Stimulated activated naive CD4-positive, alpha-beta T cell (primary cell): ENCODE data around the gene PNPLA7.
"Not testable (repeated sequence)": the region's sequence is repeated elsewhere in the genome, so short reads cannot be mapped to it uniquely, and the experiment has no call there.

Experiments used
- DNase-seq, 6 experiments: peaks; one replicate each; lab custom pipeline; 2025; lab: John Stamatoyannopoulos, UW

Gene PNPLA7

DNA sequence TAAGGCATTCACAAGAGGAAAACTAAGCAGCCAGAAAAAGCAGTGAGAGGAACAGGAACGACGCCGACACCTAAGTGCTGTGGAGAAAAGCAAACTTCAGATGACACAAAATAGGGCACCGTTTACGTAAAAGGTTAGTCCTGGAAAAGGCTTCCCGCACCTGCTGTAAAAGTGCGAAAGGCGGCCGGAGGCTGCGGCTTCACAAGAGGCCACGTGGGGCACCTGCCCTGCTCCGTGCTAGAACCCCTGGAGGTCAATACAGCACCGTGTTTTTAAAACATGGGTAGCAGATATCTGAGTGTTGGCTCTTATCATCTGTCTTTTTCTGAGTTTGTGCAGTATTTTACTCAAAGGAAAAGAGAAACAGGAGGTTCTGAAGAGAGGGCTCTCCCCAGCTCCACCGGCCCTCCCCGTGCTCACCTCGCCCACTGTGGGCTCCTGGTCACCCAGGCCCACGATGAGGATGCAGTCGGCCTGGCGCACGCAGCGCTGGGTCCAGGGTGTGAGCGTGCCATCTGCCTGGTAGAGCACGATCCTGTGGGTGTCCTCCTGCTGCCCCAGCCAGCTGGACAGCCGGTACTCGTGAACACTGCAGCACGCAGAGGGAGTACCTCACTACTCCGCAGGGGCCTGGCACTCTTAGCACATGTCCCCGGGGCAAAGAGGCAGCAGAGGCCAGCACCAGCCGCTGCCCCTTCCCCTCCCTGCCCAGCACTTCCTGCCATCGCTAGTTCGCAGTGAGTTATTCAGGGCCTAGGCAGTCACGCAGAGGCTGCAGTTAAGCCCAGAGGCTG, 70.1 kb downstream of the PNPLA7 start:
- DNase-seq, result no peak

DNA sequence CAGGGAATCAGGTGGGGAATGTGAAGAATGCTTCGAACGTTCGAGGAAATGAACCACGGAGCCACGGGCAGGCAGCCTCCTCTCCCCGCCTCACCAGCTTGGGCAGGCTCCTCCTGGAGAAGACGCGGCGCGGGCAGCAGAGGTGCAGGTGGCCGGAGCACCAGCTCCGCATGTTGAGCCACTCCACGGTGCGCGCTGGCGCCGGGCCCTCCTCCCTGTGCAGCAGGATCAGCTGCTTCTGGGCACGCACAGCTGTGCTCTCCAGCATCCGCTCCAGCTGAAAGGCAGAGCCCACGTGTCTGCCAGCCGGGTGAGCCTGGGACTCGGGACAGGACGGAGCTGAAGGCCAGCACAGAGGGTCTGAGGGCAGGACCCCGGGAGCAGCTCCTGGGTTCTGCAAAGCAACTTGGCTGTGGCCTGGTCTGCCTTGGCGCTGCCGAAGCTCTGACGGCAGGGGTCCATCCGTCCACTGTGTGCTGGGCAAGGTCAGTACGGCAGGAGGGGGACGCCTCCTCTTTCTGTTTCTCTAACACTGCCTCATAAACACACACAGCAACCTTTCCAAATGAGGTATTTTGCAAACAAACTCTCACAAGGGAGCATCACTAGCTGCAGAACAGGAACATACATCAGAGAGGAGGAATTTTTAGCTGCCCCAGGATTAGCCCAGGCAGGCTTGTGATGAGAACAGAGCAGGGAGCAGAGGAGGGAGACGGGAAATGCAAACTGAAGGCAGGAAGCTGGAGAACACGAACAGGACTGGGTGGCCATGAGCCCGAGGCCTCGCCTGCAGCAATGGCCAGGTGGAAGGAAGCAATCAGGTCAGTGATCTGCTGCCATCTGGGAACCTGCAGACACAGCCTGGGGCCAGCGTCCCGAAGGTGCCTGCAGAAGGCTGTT, 71.0 kb downstream of the PNPLA7 start:
- no peak for DNase-seq

DNA sequence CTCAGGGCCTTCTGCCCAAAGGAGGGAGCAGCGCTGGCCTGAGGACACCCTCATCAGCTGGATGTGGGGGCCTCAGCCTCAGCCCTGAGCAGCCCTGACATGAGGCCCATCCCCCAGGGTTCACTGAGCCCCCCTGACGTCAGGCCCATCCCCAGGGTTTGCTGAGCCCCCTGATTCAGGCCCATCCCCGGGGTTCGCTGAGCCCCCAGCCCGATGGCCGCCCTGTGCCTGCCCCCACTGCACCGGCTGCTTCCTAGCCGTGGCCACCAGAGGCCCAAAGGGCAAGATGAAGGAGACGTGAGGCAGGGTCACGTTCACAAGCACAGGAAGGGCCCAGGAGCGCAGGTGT, 71.6 kb downstream of the PNPLA7 start:
- DNase-seq, result no peak

DNA sequence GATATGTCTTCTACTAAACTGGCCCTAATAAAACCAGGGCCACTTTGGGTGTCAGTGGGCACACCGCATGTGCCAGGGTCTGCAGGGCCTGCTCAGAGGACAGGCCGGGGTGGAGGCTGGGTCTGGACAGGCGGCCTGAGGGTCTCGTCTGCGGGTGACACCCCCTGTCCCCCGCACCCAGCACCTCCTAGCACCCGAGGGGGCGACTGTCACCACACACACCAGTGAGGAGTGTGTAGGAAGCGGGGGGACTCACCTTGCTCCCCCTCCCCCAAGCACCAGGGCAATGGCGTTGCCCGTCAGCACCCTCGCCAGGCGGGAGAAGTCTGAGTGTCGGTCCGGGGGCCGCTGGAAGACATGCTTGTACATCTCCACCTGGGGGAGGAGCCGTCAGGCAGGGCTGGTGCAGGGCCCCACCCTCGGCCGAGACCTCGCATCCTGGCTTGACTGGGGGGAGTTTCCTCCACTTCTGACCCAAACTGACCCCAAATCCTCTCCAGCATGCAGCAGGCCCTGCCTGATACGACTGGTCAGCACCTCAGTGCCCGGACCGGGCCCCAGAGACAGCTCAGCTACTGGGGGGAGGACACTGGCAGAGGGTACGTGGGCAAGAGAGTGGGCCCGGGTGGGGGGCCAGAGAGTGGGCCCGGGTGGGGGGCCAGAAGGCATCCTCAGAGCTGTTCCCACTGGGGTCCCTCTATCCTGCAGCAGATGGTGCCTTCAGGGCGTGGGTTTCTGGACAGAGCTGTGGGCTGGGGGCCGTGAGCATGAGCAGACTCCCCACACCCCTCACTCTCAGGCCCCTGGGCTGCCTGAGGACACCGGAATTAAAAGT, 72.2 kb downstream of the PNPLA7 start:
- DNase-seq, result no peak

DNA sequence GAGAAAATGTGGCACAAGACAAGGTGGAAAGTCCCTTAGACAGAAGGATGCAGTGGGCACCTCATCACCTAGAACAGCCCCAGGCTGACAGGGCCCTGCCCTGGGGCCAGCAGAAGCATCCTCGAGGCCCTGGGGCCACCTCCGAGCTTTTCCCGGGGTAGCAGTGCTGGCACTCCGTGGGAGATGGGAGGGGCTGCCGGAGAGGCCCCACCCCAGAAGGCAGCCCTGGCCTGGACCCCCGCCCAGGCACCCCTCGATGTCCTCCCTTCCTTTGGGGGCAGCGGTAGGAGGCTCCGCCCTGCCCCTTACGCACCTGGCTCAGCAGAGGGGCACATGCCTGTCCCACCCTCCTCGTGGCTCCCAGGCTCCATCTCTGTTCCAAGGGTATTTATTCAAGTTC, 73.3 kb downstream of the PNPLA7 start:
- DNase-seq, result no peak

DNA sequence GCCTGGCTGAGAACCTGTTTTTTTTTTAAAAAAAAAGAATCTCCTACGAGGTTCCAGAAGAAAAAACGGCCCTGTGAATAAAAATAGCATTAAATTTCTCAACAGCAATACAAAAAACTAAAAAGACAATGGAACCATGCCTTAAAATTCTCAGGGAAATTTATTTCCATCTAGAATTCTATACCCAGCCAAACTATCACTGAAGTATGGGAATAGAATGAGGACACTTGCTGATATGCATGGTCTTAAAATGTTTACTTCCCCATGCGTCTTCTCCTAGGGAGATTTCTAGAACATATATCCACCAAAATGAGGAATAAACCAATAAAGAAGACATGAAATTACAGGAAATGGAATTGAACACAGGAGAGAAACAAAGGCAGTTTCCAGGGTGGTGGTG, 74.5 kb downstream of the PNPLA7 start:
- no peak for DNase-seq

DNA sequence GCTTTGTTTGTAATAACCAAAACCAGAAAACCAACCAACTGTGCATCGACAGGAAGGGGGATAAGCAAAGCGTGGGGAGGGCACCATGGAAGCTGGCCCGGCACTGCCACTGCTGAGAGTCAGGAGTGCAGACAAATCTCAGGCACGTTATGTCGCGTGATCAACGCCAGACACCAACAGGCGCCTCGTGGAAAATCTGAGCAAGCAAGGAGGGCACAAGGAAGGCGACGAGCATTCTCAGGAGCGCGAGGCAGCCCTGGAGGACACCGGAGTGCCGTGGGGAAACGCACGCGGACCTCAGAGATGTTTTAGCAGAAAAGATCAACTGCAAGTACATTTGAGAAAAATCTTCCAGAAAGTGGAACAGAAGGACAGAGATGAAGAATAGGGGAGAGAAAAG, 75.9 kb downstream of the PNPLA7 start:
- DNase-seq, result no peak

DNA sequence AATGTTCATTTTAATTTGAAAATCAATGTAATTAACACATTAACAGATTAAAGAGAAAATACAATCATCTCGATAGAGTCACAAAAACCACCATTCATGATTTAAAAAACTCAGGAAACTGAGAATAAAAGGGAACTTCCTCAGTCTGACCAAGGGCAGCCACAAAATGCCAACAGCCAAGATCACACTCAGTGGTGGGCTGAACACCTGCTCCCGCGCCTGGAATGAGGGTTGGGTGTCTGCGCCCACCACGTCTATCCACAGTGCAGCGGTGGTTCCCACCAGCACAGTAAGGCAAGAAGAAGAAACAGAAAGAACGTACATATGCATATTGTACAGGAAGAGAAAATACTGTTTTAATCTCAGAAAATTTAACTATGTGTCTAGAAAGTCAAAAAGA, 79.4 kb downstream of the PNPLA7 start:
- DNase-seq, result no peak

DNA sequence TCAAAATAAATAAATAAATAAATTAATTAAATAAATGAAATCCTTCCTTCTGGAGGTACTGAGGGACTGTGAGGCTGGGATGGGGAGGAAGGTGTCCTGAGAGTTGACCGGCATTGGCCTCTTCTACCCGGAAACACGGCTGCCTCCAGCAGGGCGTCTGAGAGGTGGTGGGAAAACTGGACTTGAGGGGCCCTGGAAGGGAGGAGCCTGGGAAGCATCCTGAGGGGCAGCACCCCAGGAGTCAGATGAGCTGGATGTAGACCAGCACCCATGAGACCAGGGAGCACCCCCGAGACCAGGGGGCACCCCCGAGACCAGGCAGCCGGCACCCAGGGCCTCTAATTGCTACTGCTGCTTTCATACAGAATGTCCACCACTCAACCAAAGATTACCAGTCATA, 82.3 kb downstream of the PNPLA7 start:
- DNase-seq, result no peak

DNA sequence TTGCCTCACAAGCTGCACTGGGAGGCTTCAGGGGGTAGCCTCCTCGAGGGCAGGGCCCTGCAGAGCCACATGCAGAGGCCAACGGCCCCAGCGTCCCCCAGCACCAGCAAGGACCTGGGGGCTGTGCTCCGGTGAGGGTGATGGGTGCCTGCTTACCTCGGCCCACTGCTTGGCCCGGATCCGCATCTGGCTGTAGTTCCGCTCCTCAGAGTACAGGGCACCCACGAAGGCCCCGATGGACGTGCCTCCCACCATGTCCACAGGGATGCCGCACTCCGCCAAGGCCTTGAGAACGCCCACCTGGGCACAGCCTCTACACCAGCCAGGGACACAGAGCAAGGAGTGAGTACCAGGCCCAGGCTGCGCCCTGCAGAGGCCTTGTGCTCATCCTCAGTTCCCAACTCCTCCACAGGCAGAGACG, 83.0 kb downstream of the PNPLA7 start:
- DNase-seq, result no peak

DNA sequence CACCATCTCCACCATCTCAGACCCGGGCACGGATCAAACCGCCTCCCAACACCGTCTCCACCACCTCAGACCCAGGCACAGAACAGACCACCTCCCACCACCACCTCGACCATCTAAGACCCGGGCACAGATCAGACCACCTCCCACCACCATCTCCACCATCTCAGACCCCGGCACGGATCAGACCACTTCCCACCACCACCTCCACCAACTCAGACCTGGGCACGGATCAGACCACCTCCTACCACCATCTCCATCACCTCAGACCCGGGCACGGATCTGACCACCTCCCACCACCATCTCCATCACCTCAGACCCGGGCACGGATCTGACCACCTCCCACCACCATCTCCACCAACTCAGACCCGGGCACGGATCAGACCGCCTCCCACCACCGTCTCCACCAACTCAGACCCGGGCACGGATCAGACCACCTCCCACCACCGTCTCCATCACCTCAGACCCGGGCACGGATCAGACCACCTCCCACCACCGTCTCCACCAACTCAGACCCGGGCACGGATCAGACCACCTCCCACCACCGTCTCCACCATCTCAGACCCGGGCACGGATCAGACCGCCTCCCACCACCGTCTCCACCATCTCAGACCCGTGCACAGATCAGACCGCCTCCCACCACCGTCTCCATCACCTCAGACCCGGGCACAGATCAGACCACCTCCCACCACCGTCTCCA, 83.7 kb downstream of the PNPLA7 start:
- DNase-seq, result not testable (repeated sequence)

DNA sequence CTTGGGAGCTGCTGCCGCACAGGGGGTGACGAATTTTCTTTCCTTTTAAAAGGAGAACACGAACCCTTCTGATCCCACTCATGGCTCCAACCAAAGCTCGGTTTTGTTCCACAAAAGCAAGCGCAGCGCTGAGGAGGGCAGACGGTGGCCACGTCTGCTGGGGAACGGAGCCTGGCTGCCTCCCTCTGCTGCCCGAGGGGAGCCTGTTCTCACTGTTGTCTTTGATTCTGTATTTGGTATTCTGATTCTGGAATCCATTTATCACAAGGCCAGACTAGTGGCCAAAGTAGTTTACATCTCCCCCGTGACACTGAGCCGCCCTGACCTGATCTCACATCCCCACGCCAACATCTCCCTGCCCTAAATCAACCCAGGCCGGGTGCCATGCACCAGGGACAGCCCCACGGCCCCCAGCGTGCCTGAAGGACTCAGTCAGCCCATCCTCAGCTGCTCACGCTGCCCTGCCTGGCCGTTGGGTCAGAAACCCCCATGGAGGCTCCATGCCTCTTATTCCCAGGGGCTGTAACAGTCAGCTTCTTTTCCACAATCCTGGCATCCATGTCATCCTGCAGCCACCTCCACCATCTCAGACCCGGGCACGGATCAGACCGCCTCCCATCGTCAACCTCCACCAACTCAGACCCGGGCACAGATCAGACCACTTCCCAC, 84.3 kb downstream of the PNPLA7 start:
- no peak for DNase-seq

DNA sequence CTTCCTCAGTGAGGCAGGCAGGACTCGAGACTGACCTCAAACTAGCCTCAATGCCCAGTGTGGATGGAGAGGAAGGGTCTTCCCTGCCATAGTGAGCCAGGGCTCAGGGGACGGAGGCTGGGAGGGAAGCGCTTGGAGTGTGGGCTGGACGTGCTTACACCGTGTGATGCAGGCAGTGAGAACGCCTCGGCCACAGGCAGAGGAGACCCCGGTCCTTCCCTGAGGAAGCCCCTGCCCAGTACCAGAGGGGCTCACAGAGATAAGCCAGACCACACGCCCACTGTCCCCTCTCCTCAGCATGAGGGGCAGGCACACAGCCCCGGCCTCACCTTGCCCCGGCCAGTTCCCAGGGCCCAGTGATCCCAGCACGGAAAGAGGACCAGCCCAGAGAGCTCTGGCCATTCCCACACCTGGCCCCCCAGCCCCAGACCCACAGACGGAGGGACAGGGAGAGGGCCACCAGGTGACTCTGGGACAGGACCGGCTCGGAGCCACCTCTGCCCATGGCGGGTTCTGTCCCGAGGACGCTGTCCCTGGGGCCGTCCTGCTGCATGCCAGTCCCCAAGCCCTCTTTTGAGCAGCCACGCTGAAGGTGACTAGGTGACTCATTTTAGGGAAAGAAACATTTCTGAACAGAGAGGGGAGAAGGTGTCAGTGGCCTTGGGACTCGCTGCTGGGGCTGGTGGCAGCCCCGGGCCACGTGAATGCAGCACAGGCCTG, 85.0 kb downstream of the PNPLA7 start:
- no peak for DNase-seq

DNA sequence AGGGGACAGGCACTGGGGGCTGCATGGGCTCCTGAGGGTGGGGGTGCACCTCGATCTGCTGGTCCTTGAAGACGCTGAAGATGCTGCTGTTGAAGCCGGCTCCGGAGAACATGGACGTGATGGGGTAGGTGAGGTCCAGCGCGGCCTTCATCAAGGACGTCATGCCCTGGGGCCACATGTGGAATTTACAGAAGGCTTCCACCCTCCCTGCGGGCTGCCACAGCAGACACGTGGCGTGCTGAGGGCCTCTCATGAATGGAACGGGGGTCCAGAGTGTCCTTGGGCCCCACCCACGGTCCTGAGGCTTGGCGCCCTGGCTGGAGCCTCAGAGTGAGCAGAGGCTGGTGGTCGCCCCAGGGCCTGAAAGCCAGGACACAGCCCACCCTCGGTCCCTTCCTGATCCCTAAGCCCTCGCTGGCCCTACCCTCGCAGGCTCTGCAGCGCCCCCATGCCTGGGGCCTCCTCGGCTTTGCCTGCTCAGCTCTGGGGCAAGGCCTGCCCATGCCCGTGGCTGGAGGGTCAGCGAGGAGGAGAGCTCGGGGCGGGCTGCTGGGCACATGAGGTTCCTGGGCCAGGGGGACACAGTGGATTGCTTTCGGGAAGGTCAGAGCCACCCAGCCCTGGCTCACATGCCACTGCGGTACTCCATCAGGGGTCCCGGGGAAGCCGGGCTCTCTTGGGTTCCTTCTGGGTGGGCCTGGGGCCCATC, 85.8 kb downstream of the PNPLA7 start:
- no peak for DNase-seq

DNA sequence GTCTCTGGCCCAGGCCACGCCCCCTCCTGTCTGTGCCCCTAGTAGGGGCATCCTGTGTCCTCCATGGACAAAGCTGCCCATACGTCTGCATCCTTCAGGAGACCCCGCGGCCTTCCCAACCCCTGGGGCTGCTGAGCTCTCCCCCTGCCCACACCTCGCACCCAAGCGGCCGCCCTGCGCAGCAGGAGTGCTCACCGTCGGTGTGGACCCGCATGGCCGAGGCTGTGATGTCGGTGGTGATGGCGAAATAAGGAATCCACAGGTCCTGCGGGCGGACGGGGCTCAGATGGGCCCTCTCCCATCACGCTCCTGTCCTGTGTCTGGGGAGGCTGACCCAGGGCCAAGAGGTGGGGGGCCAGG, 86.3 kb downstream of the PNPLA7 start:
- no peak for DNase-seq

DNA sequence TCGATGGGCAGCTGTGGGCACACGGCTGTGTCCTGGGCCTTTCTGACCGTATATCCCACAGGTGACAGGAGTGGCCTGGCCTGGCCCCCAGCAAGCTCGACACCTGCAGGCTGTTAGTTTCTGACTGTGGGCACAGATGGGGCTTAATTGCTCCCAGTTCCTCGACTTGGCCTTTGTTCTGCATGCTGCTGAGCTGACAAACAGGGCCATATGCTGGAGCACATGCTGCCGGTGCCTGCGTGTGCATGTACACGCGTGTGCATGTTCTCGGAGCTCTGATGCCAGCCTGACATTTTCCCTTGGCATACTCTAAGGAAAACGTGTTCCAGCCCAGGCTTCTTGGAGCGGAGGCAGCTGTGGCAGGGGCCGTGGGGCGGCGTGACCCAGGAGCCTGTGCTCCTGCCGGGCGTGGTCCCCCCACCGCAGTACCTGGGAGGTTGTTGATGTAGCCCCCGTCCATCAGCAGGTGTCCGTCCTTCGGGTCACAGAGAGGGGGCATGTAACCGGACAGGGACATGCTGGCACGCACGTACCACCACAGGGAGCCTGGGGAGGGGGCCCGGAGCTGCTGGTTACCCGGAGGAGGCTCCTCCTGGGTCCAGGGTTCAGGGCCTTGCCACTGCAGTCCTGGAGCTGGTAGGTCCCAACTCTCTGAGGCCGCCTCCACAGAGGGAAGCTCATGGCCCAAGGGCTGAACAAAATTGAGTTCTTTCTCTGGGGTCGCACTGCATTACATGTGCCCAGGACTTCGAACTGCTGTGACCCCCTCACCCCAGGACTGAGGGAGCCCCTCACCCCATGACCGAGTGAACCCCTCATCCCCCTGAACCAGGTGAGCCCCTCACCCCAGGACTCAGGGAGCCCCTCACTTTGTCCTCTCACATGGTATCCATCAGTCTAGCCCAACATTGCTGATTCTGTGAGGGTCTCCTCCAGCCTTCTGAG, 86.9 kb downstream of the PNPLA7 start:
- DNase-seq, result no peak

DNA sequence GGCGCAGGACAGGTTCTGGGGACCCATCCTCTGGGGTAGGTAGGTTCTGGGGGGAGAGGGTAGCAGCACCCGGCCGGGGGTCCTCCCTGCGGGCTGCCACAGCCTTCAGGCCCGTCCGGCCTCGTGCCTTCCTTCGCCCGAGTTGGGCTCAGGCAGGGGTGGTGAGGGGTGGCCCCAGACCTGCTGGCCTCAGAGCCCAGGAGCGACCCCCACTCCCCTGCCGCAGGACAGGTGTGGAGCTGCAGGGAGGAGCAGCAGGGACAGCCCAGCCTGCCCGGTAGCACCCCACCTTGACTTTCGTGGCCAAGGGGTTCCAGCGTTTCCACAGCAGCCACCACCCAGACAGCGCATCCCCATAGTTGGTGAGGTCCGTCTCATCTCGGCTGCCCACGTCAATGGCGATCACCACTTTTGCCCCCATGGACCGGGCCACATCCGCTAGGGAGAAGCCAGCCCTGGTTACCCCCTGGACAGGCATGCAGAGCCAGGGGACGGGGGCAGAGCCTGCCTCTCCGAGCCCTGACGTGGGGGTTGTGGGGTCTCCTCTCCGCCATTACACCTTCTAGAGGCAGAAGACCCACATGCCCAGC, 87.7 kb downstream of the PNPLA7 start:
- DNase-seq, result peak in 1 of 6 experiments; percentile 55

DNA sequence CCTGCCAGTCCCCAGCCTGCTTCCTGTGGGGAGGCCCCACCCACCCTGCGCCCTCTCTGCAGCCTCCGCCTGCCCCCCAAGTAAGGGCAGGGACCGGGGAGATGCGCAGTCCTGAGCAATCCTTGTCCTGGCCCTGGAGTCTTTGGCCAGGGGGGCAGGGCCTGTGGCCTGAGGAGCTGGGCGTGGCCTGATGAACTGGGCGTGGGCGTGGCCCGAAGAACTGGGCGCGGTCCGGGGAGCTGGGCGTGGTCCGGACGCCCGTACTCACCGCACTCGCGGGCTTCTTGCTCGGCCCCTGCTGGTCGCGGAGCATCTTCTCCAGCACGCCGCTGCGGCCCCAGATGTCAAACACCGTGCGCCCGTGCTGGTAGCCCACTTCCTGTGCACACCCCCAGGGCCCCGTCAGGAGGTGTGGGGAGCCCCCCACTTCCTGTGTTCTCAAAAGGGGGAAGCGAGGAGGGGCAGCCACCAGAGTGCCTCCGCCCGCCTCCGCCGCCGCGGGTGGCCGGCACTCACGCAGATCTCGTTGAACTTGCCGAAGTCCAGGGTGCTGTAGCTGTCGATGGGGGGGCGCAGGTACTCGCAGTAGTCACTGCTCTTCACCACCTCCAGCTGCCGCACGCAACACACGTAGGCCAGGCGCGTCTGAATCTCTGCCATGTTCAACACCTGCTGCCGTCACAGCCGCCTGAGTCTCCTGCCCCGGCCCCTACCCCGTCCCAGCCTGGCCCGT, 88.4 kb downstream of the PNPLA7 start:
- peak; percentile 68 to 91 (median 79) for DNase-seq
